HG02571 (cell line): ENCODE measurements around the gene SEPHS1.
"Not testable (repeated sequence)": the region's sequence is repeated elsewhere in the genome, so short reads cannot be mapped to it uniquely, and the experiment has no call there.

Experiments used
- ATAC-seq: cut with Tn5 transposase; IDR thresholded peaks from one replicate; pipeline ENCODE4 v1.9.1; 2021; ENCODE audit warnings: mild to moderate bottlenecking, moderate library complexity; ENCODE audit not compliant: unreplicated experiment

The SEPHS1 gene

GRCh38 chr10:13348216-13349017 lies at the start of gene SEPHS1:
TSS of gene SEPHS1 (minus strand) at chr10:13348293. CDS start at chr10:13344950, 3,343 bp downstream.
- peak; percentile 58 for ATAC-seq

GRCh38 chr10:13397052-13397451 lies 49.0 kb upstream of the SEPHS1 start:
- ATAC-seq = no peak

- no peak for ATAC-seq
These were observed 48.3 kb upstream of the SEPHS1 start for GRCh38 chr10:13396369-13396768.

GRCh38 chr10:13395540-13395939 lies 47.4 kb upstream of the SEPHS1 start:
- ATAC-seq = no peak

GRCh38 chr10:13393640-13394039 lies 45.5 kb upstream of the SEPHS1 start:
- ATAC-seq = no peak

- no peak for ATAC-seq
These were observed 44.6 kb upstream of the SEPHS1 start for GRCh38 chr10:13392701-13393100.

- no peak for ATAC-seq
These were observed 42.8 kb upstream of the SEPHS1 start for GRCh38 chr10:13390604-13391522.

GRCh38 chr10:13388478-13389230 lies 40.6 kb upstream of the SEPHS1 start:
- no peak for ATAC-seq

- no peak for ATAC-seq
These were observed 37.9 kb upstream of the SEPHS1 start for GRCh38 chr10:13386021-13386420.

GRCh38 chr10:13383399-13383761 lies 35.3 kb upstream of the SEPHS1 start:
- ATAC-seq = no peak

- no peak for ATAC-seq
These were observed 34.8 kb upstream of the SEPHS1 start for GRCh38 chr10:13382703-13383398.

GRCh38 chr10:13379061-13379460 lies 31.0 kb upstream of the SEPHS1 start:
- not testable (repeated sequence) for ATAC-seq

GRCh38 chr10:13376746-13377145 lies 28.7 kb upstream of the SEPHS1 start:
- ATAC-seq = no peak

GRCh38 chr10:13376297-13376696 lies 28.2 kb upstream of the SEPHS1 start:
- no peak for ATAC-seq

- ATAC-seq = no peak
These were observed 27.7 kb upstream of the SEPHS1 start for GRCh38 chr10:13375791-13376190.

GRCh38 chr10:13373644-13374043 lies 25.6 kb upstream of the SEPHS1 start:
- no peak for ATAC-seq

- ATAC-seq = no peak
These were observed 24.4 kb upstream of the SEPHS1 start for GRCh38 chr10:13372524-13372923.

GRCh38 chr10:13371897-13372470 lies 23.9 kb upstream of the SEPHS1 start:
- peak; percentile 78 for ATAC-seq

GRCh38 chr10:13366891-13367290 lies 18.8 kb upstream of the SEPHS1 start:
- ATAC-seq = no peak

- no peak for ATAC-seq
These were observed 17.7 kb upstream of the SEPHS1 start for GRCh38 chr10:13365831-13366230.
